Endothelial cell of umbilical vein (primary cell): ENCODE measurements around the gene NUB1. TPM values are rescaled to one million over a fixed set of nuclear protein-coding genes. Genes with fewer than 3 reads are reported as not detected.

Experiments used
- BruUV-seq: library from RNA; stranded (reverse); fragments of 400-500 nt; replicated peaks from 2 replicates; lab custom pipeline; 2021; lab: Mats Ljungman, UMichigan
- CTCF ChIA-PET: fragments of 300-600, 350-600 bp; sonication (Branson Sonifier 250); formaldehyde crosslinking; loops from one replicate; lab custom pipeline; 2021; ENCODE audit warnings: antibody characterized with exemption, inconsistent platforms; lab: Charles Lee
- POLR2A ChIA-PET: fragments of 300-600, 350-600 bp; sonication (Branson Sonifier 250); formaldehyde crosslinking; loops from one replicate; lab custom pipeline; 2021; ENCODE audit warnings: antibody characterized with exemption, inconsistent platforms; lab: Charles Lee
- DNase-seq: peaks from one replicate; pipeline ENCODE4 v3.0.0-alpha.2; 2011; ENCODE audit warnings: low read depth, low spot score
- FAIRE-seq: peaks from 2 replicates; lab custom pipeline; 2011; peaks lifted over from hg19 to GRCh38; lab: Jason Lieb, UNC
- H2AFZ ChIP-seq: 2 replicates; pipeline ENCODE4 v1.6.0; 2012; ENCODE audit warnings: low read depth, low read length, control low read depth, inconsistent platforms
- H3K27ac ChIP-seq: 2 replicates; pipeline ENCODE4 v1.5.1; 2011; ENCODE audit warnings: low read depth, mild to moderate bottlenecking, control low read depth, low read length, moderate library complexity; ENCODE audit not compliant: insufficient read depth
- H3K27me3 ChIP-seq, 2 experiments: 2 replicates each; pipeline versions ENCODE4 v1.6.0 to v1.6.1; 2011; ENCODE audit warnings: low read length in 2 of 2, mixed read lengths in 1 of 2; ENCODE audit not compliant: control insufficient read depth in 2 of 2, insufficient read depth in 2 of 2
- H3K36me3 ChIP-seq, 2 experiments: 2 replicates in 1 of 2; 3 replicates in 1 of 2; pipeline ENCODE4 v1.5.1; 2011; ENCODE audit warnings: low read length in 2 of 2, mild to moderate bottlenecking in 1 of 2, moderate library complexity in 1 of 2; ENCODE audit not compliant: control insufficient read depth in 2 of 2, insufficient read depth in 2 of 2; ENCODE audit errors: extremely low read depth in 1 of 2
- H3K4me1 ChIP-seq: 3 replicates; pipeline ENCODE4 v1.5.1; 2011; ENCODE audit warnings: mild to moderate bottlenecking, low read length; ENCODE audit not compliant: control insufficient read depth, insufficient read depth; ENCODE audit errors: extremely low read depth
- H3K4me2 ChIP-seq: 2 replicates; pipeline ENCODE4 v1.6.1; 2011; ENCODE audit warnings: low read length, control low read depth, mixed read lengths; ENCODE audit not compliant: insufficient read depth
- H3K4me3 ChIP-seq, 3 experiments: fragments of 200-600 bp in 1 of 3; sonication (generic), shearing (Covaris generic) in 1 of 3; replicated peaks in 1 of 3; 2 replicates each; pipeline ENCODE4 v1.5.1; 2011 to 2016; ENCODE audit warnings: control low read depth in 3 of 3, low read length in 3 of 3, mild to moderate bottlenecking in 2 of 3, inconsistent platforms in 1 of 3, low read depth in 1 of 3, moderate library complexity in 1 of 3; ENCODE audit not compliant: insufficient read depth in 1 of 3
- H3K79me2 ChIP-seq: 2 replicates; pipeline ENCODE4 v1.6.0; 2012; ENCODE audit warnings: low read length, inconsistent platforms; ENCODE audit not compliant: control insufficient read depth, insufficient read depth
- H3K9ac ChIP-seq: replicated peaks from 2 replicates; pipeline ENCODE3; 2011; ENCODE audit warnings: low read length, control low read depth; ENCODE audit not compliant: insufficient read depth; ENCODE audit errors: extremely low read depth
- H3K9me1 ChIP-seq: replicated peaks from 3 replicates; pipeline ENCODE4 v1.6.0; 2011; ENCODE audit warnings: mild to moderate bottlenecking, low read length; ENCODE audit not compliant: control insufficient read depth, insufficient read depth; ENCODE audit errors: extremely low read depth
- H3K9me3 ChIP-seq: replicated peaks from 2 replicates; pipeline ENCODE4 v1.5.1; 2012; ENCODE audit warnings: low read length, inconsistent platforms; ENCODE audit not compliant: control insufficient read depth, insufficient read depth
- H4K20me1 ChIP-seq: replicated peaks from 2 replicates; pipeline ENCODE3; 2011; ENCODE audit warnings: mild to moderate bottlenecking, low read length; ENCODE audit not compliant: control insufficient read depth, insufficient read depth; ENCODE audit errors: extremely low read depth
- CTCF ChIP-seq, 2 donors: IDR thresholded peaks; 1 replicate in 1 of 2; 2 replicates in 1 of 2; pipeline ENCODE4 v1.5.1; 2011; ENCODE audit warnings: low read length in 2 of 2, mild to moderate bottlenecking in 2 of 2, moderate library complexity in 2 of 2, control low read depth in 1 of 2, inconsistent platforms in 1 of 2, low read depth in 1 of 2; ENCODE audit not compliant: insufficient read depth in 1 of 2; ENCODE audit errors: extremely low read depth in 1 of 2
- EZH2 ChIP-seq: IDR thresholded peaks from 2 replicates; pipeline ENCODE4 v1.6.1; 2012; ENCODE audit warnings: borderline replicate concordance, low read depth, mild to moderate bottlenecking, moderate library complexity, low read length, inconsistent platforms; ENCODE audit not compliant: severe bottlenecking
- FOS ChIP-seq: IDR thresholded peaks from 2 replicates; pipeline ENCODE4 v1.6.1; 2011; ENCODE audit warnings: mild to moderate bottlenecking, low read length, moderate library complexity, borderline replicate concordance; ENCODE audit not compliant: insufficient read depth
- GATA2 ChIP-seq: IDR thresholded peaks from 2 replicates; pipeline ENCODE4 v1.7.0; 2011; ENCODE audit warnings: low read depth, mild to moderate bottlenecking, moderate library complexity, mixed read lengths, low read length; ENCODE audit not compliant: insufficient read length, insufficient read depth
- JUN ChIP-seq: IDR thresholded peaks from 2 replicates; pipeline ENCODE4 v1.6.1; 2011; ENCODE audit warnings: borderline replicate concordance, low read depth; ENCODE audit not compliant: insufficient read length, insufficient read depth
- MAX ChIP-seq: IDR thresholded peaks from 2 replicates; pipeline ENCODE4 v1.6.1; 2011; ENCODE audit not compliant: insufficient read depth, insufficient read length
- MYC ChIP-seq: IDR thresholded peaks from one replicate; pipeline ENCODE4 v1.6.1; 2011; ENCODE audit warnings: mild to moderate bottlenecking, low read depth, low read length
- POLR2A ChIP-seq: IDR thresholded peaks from 2 replicates; pipeline ENCODE4 v1.6.1; 2012; ENCODE audit warnings: low read depth, mild to moderate bottlenecking, control low read depth, low read length
- POLR2AphosphoS5 ChIP-seq: IDR thresholded peaks from 2 replicates; pipeline ENCODE4 v1.6.1; 2012; ENCODE audit warnings: low read depth, mild to moderate bottlenecking, control low read depth, low read length, moderate library complexity; ENCODE audit not compliant: insufficient read depth
- dilution Hi-C: fragments of 300-500 bp; cut with MboI; formaldehyde crosslinking; loops from one replicate; pipeline ENCODE4 v1.15.0; 2019; ENCODE audit warnings: low sequenced_read_pairs; ENCODE audit not compliant: extremely low pct_ligation_motif_present
- intact Hi-C: fragments of 100-400 bp; cut with micrococcal nuclease; formaldehyde crosslinking; loops from one replicate; pipeline ENCODE4 v1.10.0; 2022
- polyA plus RNA-seq, 4 experiments: library from polyadenylated mRNA; depleted of rRNA in 3 of 4; stranded (reverse) in 3 of 4; unstranded in 1 of 4; fragments of >200 nt; gene quantifications; 2 replicates each; pipeline versions ENCODE4 v1.2.1 to v1.2.3, GENCODE V29; 2011 to 2012; ENCODE audit warnings: missing spikeins in 1 of 4
- total RNA-seq: library from RNA; stranded (reverse); gene quantifications from 2 replicates; pipeline ENCODE4 v1.2.3, GENCODE V29; 2021

The NUB1 gene
- total and polyA plus RNA-seq, 2 donors (not counting 3 experiments of a cell fraction or from before 2014, with no cell fraction given): 28.0 to 46.2 TPM

- POLR2A ChIA-PET: no interaction called here
- TF ChIP-seq MAX (no peak), POLR2AphosphoS5 (no peak), EZH2 (no peak), JUN (no peak), POLR2A (no peak), GATA2 (no peak), CTCF (IDR thresholded peaks at IDR 0.05; ENCODE audit: extremely low read depth in 1 of 2, insufficient read depth in 1 of 2, low read depth in 1 of 2, low read length in 2 of 2) (no peak), MYC (no peak), FOS (no peak)
- CTCF ChIA-PET: interaction anchor here (1.4 kb wide), 1 partner anchor 69 kb away, joined by 3 read pairs; no protein-coding TSS in a partner anchor
These were observed 37.5 kb downstream of the NUB1 start for GRCh38 chr7:151379193-151379520.

More at GRCh38 chr7:151379193-151379520, 37.5 kb downstream of the NUB1 start:
- H2AFZ ChIP-seq: no peak overlapping the region
- BruUV-seq: no TSS peak
- H4K20me1 ChIP-seq: no peaks in the 10 kb centered on the region
- no peaks in the 10 kb centered on the region for H3K79me2 ChIP-seq
- H3K4me1 ChIP-seq: no peaks in the 10 kb centered on the region
- intact Hi-C loops (no loop called here), dilution Hi-C loops (no loop called here)
- no peaks in the 10 kb centered on the region for H3K9me3 ChIP-seq
- H3K36me3 ChIP-seq: peaks cover 0 to 17% of the 10 kb centered on the region in 2 experiments
- H3K9me1 ChIP-seq: no peaks in the 10 kb centered on the region
- no peak overlapping the region for H3K4me2 ChIP-seq
- H3K4me3 ChIP-seq: no peak overlapping the region
- H3K27ac ChIP-seq: no peak overlapping the region
- DNase-seq (no peak), FAIRE-seq (no peak)
- no peak overlapping the region for H3K9ac ChIP-seq
- peaks cover 14 to 27% of the 10 kb centered on the region in 2 experiments for H3K27me3 ChIP-seq
